HG03108 (cell line): Measurements from ENCODE around the gene MYH6.

Source experiments
- ATAC-seq: cut with Tn5 transposase; IDR thresholded peaks from one replicate; pipeline ENCODE4 v1.9.1; 2021; ENCODE audit warnings: moderate library complexity; ENCODE audit not compliant: unreplicated experiment

MYH6 gene

DNA sequence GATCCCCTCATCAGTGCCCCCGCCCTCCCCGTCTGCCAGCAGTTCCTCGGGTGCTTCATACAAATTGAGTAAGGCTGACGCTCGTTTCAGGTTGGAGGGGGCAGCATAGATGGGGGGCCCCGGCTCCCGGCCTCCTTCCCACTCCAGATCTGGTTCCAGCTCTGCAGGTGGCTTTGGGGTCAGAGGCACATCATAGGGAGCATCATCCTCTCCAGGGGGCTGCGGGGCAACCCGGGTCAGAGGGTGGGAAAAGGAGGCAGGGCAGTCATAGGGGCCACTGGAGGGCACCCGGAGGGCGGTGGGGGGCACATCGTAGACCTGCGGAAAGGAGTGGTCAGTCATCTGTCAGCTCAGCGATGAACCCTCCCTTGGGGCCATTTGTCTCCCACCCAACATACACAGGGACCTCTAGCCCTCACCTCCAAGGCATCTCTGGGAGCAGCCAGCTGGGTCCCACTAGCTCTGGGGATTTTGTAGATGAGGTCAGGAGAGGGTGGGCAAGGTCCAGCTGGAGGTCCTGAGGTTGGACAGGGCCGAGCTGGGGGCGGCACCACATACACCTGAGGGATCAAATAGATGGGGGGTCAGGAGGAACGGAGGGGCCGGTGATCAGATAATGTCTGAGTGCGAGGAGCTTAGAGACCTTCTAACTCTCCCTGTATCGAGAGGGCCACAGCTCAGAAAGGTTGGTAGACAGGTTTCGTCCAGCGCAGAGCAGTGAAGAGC lies 48.2 kb downstream of the MYH6 start:
- ATAC-seq: no peak

DNA sequence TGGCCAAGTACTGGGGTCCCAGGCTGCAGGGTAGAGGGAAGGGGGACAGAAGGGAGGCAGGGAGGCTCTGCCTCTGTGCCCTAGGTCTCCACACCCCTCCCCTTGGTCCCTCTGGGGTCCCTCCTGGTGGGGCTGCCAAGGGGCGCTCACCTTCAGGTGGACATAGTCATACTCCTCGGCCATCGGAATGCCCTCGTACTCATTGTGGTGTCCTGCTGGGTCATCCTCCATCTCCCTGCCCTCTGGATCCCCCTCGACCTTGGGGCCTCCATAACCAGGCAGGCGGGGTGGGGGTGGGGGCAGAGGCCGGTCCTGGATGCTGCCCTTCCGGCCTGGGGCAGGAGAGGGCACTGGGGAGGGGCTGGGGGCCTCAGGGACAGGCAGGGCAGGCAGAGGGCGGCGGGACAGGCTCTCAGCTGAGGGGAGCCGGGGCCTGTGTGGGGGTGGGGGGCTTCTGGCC lies 48.9 kb downstream of the MYH6 start:
- no peak for ATAC-seq

DNA sequence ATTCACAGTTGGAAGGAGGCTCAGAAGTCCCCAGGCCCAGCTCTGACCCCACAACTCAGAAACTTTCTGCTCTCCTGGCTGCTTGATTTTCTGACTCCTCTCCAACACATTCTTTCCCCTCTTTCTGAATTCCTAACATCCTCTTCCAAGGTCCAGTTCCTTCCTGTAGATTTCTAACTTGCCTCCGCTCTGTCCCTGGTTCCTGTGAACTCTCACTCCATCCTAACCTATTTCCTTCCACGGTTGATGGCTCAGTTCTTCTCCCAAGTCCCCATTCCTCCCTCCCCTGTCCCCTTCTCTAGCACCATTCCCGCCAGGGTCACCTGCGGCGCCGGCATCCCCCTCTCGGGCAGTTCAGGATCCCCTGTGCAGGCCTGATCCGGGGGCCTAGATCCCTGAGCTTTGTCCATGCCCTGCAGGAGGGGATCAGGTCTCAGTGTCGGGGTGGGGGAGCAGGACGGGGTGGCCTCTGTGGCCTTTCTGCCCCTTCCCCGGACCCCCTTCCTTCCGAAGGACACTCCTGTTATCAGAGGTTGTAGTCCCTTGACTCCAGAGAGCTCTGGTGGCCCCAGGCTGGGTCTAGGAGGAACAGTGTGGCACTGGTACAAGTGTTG lies 49.4 kb downstream of the MYH6 start:
- ATAC-seq: no peak

DNA sequence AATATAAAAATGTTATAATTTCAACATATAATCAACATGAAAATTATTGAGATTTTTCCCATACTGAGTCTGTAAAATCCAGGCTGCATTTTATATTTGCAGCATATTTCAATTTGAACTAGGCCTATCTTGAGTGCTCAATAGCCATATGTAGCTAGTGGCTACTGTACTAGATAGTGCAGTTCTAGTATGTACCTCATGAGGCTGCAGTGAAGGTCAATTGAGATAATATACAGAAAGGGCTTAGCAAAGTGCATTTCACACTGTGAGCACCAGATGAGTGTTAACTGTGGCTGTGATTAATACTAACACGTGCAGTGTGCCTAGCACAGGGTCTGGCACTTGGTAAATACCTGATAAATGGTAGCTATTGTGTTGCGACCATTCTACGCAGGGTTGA lies 50.0 kb downstream of the MYH6 start:
- ATAC-seq: no peak

DNA sequence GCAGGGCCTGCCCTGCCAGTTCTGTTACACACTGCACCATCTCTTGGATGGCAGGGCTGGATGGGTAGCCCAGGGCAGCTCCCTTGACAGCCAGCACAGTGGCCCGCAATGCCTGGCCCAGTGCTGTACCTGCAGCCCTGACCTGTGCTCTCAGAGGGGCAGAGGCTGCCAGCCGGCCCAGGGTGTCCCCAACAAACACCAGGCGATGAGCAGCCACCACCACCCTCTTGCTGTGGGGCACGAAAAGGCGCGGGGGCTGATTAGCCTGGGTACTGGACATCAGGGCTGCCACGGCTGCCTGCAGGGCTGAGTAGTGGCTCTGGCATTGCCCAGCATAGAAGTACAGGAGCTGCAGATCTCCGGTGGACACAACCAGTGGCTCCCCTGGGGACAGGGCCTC lies 50.8 kb downstream of the MYH6 start:
- no peak for ATAC-seq

DNA sequence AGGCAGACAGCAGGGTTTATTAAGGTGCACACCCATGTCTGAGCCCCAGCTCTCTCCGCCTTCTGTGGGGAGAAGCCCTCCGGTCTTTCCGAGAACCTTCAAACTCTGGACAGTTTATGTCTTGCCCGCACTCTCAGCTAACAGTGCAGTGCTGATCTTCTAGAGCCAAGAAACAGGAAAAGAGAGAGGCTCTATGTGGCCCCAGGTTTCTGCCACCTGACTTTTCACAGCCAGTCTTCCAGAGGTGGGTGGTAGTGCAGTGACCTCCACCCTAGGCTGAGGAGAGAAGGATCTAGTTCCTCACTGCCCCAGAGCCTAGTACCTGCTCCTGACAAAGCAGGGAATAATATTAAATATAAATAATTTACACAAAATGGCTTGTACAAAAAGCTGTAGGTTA lies 51.4 kb downstream of the MYH6 start:
- no peak for ATAC-seq

DNA sequence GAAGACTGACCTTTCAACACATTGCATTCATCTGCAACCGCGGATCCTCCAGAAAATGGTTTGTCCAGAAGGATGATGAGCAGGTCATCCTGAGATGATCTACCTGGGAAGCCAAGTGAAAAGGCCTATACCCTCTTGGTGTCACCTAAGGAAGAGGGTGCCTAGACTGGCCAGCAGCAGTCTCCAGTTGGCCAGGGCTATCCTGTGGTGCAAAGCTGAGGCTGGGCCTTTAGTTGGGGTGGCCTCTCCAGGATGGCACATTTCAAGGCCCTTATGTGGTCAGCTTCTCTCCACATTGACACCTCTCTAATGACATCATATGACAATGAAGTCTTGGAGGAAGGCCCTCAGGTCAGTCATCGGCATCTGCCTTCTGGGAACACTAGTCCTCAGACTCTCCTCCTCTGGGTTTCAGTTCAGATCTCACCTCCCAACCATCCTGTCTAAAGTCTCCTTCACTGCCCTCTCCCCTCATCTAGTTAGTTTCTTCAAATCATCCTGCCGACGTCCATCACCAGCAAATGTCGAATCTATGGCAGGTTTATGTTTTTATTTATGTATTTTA lies 52.1 kb downstream of the MYH6 start:
- no peak for ATAC-seq

DNA sequence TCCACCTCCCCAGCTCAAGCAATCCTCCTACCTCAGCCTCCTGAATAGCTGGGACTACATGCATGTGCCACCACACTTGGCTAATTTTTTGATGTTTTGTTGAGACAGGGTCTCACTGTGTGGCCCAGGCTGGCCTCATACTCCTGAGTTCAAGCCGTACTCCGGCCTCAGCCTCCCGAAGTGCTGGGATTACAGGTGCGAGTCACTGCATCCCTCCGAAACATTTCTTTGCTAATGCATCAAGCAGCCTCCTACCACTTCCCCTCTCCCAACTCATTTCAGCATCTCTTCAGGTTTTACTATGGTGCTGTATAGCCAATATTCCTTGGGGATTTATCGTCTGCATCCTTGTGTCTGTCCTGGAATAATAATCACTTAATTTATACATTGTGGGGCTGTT lies 53.1 kb downstream of the MYH6 start:
- ATAC-seq: no peak

DNA sequence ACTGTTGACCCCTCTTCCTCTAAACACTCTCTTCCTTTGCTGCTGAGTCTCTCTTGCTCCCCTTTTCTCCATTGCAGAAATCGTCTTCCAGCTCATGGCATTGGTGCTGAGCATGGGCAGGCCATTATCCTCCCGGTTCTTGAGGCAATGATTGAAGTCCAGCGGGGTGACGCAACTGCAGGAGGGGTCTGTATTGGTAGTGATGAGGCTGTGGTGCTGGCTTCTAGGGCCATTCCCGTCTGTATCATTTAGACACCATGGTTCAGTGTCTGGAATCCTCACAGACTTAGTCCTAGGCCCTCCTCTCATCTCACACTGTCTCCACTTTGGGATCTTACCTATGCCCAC lies 54.7 kb downstream of the MYH6 start:
- ATAC-seq: no peak

DNA sequence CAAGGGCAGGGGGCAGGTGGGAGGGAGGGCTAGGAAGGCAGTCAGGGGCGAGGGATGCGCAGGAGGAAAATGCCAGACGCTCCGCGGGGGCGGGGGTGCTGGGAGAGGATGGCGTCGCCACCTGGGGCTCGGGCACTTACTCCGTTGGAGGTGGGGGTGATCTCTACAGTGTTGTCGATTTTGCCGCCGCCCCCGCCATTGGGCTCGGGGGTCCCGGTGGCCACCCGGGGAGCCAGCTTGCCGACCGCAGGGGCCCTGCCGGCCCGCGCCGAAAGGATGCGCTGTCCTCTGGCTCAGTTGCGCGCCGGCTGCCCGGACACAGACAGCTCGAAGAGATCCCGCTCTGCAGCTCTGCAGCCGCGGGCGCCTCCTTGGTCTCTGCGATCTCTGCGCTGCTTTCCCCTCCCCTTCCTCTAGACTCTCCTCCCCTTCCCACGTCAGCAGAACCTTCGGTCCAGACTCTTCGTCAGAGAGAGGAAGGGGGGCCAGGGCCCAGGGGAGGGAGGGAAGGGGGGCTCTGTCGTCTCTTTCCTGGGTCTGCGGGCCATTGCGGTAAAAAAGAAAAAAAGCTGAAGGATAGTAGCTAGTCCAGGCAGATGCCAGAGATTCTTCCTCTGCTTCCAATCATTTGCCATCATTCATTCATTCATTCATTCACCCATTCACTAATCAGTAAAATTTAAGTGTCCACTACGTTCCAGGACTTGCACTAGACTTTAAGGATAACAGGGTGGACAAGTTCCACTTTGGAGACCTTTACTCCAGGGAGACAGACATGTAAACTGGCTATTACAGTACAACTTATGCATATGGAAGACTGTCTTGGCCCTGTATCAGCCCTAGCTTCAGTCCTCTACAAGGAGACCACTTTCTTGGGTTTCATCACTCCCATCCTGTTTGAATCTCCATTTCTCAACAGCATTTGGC lies 55.3 kb downstream of the MYH6 start, which contains the start of gene SLC22A17:
TSS of gene SLC22A17 (minus strand) at position 382 of the 927 bp plus-strand sequence.
- ATAC-seq: no peak

DNA sequence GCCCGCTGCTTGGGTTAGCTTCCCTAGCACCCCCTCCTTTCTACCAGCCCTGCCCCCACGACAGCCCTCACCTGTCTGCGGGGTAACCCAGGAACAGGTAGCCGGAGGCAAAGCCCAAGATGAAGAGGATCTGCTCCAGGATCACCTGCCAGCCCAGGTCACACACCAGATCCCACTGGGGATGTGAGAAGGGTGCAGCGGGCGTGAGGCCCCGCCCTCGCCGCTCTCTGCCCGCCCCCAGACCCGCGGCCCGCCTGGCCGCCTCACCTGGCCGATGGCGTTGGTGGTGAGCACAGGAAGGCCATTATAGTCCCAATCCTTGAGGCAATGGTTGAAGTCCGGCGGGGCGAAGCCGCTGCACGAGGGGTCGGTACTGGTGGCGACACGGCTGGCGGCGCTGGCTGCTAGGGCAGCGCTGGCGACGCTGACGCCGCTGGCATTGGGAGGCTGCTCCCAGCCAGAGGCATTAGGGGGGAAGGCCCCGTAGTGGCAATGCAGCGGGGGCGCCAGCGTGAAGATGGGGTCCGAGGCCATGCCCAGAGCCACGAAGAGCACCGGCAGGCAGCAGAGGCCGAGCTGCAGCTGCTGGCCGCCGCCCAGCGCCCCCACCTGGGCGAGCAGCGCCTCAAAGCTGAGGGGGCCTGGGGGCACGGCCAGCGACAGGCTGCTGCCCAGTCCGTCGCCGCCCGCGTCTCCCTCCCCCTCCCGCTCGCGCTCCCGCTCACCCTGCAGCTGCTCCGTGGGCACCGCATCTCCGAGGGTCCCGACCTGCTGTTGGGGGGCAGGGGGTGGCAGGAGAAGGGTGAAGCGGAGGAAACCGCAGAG lies 56.2 kb downstream of the MYH6 start:
- ATAC-seq: no peak

DNA sequence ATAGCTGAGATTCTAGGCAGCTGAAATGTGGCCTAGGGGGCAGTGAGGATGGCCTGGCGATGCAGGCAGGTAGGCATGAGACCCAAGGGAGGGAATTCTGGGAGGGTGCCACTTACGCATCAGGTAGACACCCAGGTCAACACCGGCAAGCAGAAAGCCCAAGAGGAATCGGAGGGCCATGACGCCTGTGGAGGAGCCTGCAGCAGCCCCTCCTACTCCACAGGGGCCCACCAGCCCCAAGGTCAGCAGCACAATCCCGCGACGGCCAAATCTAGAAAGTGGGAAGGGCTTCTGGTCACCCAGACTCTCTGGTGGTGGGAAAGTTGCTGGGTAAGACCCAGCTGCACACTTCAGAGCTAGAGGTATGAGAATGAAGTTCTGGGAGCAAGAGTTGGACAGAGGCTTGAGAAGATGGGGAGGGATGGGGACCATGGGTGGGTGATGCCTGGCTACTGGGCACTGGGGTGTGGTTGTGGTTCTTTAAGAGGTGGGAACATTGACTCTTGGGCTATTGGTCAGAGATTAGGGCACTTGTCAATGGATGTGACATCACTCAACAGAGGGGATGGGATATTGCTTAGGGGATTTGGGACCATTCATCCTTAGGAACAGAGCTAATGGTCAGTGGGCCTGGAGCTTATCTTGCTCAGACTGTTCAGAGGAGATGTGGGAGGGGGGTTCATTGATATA lies 58.8 kb downstream of the MYH6 start:
- ATAC-seq: no peak

DNA sequence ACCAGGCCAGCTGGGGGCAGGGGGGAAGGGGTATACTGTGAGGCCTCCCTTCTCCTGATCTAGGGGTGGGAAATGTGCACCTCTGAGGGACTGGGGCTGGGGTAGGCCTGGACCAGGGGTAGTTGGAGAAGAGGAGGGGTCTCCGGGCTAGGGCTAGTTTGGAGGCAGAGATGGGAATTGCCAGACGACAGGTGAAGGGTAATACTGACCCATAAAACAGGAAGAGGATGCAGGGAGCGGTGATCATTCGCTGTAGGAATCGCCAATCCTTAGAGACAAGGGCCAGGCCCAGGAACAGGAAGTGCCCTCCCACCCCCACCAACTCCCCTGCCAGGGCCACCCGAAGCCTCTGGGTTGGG lies 59.8 kb downstream of the MYH6 start:
- no peak for ATAC-seq

DNA sequence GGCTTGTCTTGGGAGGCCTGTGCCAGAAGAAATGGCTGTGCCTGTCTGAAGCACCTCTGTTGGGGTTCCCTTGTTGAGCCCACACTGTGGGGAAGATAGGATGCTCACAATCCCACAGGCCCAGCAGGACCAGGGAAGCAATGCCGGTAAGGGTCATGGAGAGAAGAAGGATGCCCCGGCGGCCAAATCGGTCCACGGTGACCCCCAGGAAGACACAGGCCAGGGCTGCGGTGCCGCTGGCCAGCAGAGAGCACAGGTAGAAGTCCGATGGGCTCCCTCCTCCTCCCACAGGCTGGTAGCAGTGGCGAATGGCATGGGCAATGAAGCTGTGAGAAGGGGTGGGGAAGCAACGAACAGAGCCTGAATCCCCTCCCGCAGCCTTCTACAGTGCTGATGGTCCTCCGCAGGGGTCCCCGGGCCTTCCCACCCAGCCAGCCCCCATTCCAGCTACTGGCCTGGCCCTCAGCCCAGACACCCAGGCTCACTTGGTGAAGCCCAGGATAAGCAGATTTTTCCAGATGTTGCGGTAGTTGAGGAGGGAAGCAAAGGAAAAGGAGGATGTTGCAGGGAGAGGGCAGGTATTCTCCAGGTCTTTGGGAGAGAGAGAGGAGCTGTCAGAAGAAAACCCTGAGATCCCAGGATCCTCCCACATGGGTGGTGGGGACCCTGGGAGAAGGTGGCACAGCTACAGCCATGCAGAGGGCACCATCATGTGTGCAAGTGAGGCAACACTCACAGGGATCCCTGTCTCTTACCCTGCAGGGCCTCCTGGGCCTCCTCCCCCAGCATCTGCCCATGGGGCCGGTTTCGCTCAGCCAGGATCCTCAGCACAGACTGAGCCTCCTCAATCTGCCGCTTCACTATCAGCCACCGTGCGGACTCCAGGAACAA lies 60.4 kb downstream of the MYH6 start:
- ATAC-seq: no peak

DNA sequence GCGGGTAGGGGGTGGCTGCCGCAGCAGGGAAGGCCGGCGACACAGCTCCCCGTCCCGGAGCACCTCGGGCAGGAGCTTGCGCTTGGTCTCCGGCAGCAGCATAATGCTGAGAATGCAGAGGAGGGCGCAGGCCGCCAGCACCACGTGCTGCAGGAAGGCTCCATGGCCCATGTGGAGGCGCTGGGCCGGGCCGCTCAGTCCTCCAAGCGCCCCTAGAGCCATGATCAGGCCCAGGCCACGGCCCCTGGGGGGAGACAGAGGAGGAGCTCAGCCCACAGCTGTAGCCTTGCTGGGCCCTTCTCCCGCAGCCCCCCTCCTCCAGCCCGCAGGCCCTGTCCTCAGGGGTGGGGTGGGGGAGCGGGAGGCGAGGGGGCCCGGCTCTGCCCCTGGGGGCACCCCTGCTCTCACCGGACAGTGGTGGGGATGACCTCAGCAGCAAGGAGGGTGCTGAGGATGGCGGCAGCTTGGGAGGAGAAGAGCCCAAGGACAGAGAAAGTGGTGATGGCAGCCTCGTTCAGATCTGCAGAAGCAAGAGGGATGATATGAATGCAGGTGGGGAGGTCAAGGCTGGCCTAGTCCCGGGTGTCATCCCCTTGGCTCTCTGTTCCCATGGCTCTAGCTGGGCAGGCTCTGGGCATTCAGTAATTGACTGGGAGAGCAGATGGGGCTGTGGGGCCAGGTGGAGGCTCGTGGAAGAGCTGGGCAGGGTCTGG lies 61.2 kb downstream of the MYH6 start:
- ATAC-seq: no peak

DNA sequence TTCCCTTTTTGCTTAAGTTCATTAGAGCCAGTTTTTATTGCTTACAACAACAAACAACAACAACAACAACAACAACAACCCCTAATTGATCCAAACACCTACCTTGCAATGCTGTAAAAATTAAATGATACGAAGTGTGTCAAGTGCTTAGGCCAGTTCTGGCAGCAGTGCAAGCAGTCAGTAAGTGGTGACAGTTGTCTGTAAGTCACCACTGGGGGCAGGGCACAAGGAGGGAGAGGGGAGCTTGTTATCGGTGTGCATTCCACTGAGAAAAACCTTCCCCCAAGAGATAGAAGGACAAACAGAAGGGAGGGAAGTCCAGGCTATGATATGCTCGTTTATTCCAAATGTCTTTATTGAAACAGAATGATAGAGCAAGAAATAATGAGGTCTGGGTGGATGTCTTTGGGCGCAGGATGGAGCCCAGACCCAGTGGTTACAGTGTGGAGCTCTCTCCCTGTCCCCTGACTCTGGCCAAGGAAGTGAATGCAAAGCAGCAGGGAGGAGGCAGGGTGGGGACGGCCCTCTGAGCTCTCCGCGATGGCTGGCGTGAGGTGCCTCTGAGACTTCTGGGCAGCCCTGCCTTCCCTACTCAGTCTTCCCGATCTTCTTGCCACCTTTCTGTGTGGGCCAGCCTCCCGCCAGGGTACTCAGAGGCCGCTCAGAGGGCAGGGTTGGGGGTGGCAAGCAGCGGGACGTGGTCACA lies 61.9 kb downstream of the MYH6 start:
- no peak for ATAC-seq

DNA sequence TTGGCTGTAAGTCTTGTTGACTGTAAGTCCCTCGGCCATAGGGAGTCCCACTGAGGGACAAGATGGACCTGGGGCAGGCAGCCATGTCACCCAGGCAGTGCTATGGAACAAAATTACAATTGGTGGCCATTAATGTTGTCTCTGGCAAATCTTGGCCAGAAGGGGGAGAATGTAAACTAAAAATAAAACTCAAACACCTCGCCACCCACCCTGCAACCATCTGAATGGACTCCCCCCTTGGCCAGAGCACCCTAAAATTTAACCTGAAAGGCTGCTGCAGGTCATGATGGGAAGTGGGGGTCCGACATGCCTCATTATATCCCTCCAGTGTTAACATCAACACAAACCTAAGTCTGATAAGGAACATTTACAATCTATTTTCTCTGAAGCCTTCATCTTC lies 63.6 kb downstream of the MYH6 start:
- no peak for ATAC-seq
